Heart left ventricle (tissue), 16 donors: Measurements from ENCODE around the gene SLC35A1. TPM values are rescaled to one million over a fixed set of nuclear protein-coding genes. Genes with fewer than 3 reads are reported as not detected.

Experiments
- ATAC-seq, 4 donors: fragments of 200-7000 bp; cut with Tn5 transposase; one replicate each; pipeline ENCODE4 v1.9.1; 2020 to 2022; ENCODE audit warnings: moderate library complexity in 4 of 4, mild to moderate bottlenecking in 3 of 4, moderate number of reproducible peaks in 1 of 4
- DNase-seq, 5 donors: peaks; one replicate each; pipeline ENCODE4 v3.0.0-alpha.2; 2020
- H3K27ac ChIP-seq, 12 donors: fragments of 200-600 bp; sonication (generic) in 4 of 12; one replicate each; pipeline versions ENCODE4 v1.5.0 to v1.8.0; 2016 to 2022; ENCODE audit warnings: mild to moderate bottlenecking in 2 of 12
- H3K27me3 ChIP-seq, 9 donors: fragments of 200-600 bp; sonication (generic) in 2 of 9; one replicate each; pipeline versions ENCODE4 v1.5.1 to v1.8.0; 2016 to 2022; ENCODE audit warnings: mild to moderate bottlenecking in 3 of 9
- H3K36me3 ChIP-seq, 9 donors: fragments of 200-600 bp; sonication (generic) in 2 of 9; one replicate each; pipeline versions ENCODE4 v1.5.0 to v1.8.0; 2018 to 2022; ENCODE audit warnings: mild to moderate bottlenecking in 2 of 9
- H3K4me1 ChIP-seq, 12 donors: fragments of 200-600 bp; sonication (generic) in 4 of 12; one replicate each; pipeline versions ENCODE4 v1.5.0 to v1.8.0; 2016 to 2022; ENCODE audit warnings: mild to moderate bottlenecking in 3 of 12
- H3K4me3 ChIP-seq, 12 donors: fragments of 200-600 bp; sonication (generic) in 4 of 12; one replicate each; pipeline versions ENCODE4 v1.5.0 to v1.8.0; 2017 to 2022; ENCODE audit warnings: mild to moderate bottlenecking in 9 of 12, moderate library complexity in 4 of 12
- H3K9me3 ChIP-seq, 12 donors: fragments of 200-600 bp; sonication (generic) in 4 of 12; one replicate each; pipeline versions ENCODE4 v1.5.0 to v1.8.0; 2016 to 2022; ENCODE audit warnings: mild to moderate bottlenecking in 1 of 12
- POLR2A ChIP-seq, 2 donors: fragments of 450-650 bp; IDR thresholded peaks; one replicate each; pipeline ENCODE4 v1.6.1; 2017; ENCODE audit warnings: antibody characterized with exemption in 2 of 2, mild to moderate bottlenecking in 2 of 2, moderate library complexity in 2 of 2
- WGBS, 4 donors: extraction: QIAGEN DNeasy Blood & Tissue Kit in 2 of 4; methylation state at CpG; one replicate each; pipeline versions ENCODE4 v1.1.5 to v1.1.7; 2013 to 2018; 5-methylcytosine and 5-hydroxymethylcytosine counted together
- intact Hi-C, 10 donors: fragments of 100-400 bp; cut with DNase I; formaldehyde crosslinking; loops; one replicate each; pipeline versions ENCODE4 v1.11.1 to v1.14.2; 2022
- polyA plus RNA-seq, 2 donors: library from polyadenylated mRNA; stranded (reverse); fragments of 200-250 nt; gene quantifications; one replicate each; pipeline ENCODE4 v1.2.3, GENCODE V29; 2013
- total RNA-seq, 9 donors: library from RNA; depleted of rRNA in 2 of 9; stranded (reverse); fragments of >200 nt in 2 of 9; fragmentation: NEBNext Ultra II Directional in 3 of 9; extraction: Animal tissue kit (Norgen Biotek cat#: 25700) in 3 of 9; gene quantifications; one replicate each; pipeline versions ENCODE4 v1.1.0 to v1.2.4, GENCODE V29; 2016 to 2023
- TF ChIP-seq, protein P1 (sequence below), 12 donors: fragments of 200-600 bp; sonication (generic) in 4 of 12; IDR thresholded peaks; one replicate each; pipeline versions ENCODE4 v1.5.0 to v1.8.0; 2018 to 2022; ENCODE audit warnings: antibody characterized with exemption in 12 of 12, mild to moderate bottlenecking in 5 of 12
- donor health status: ischemic (EF 13 %, LVEDD 7.1; RV severe dilation, severe dysfunction).
- donor health status: healthy with polysubstance abuse.
- donor health status: DM: no; HTN: yes; CAD: no.
- donor health status: DM: no; HTN: no; CAD: no.
- donor health status: ischemic (EF 25% LVEDD 6.9; RV normal size, moderate dysfunction).
- donor health status: ischemic (EF 25% LVEDD 5.7; RV mildly dilated, moderate dysfunction).
- donor health status: healthy.
- donor health status: DM: yes; HTN: yes; CAD: no.
- donor health status: ischemic (EF 35%, LVEDD 5.7; RV mildly dilated, moderate dysfunction).
- donor health status: nonischemic (EF 11% LVEDD 7.7; RV severe dilation, severe dysfunction).
- donor health status: DM: yes; HTN: yes; CAD: no.
- donor health status: PGD.
- donor health status: ischemic (EF 29% LVEDD 5.4; RV normal size, mild dysfunction).
- donor health status: nonischemic (EF 23%, LVEDD 6.1; RV moderate dilation, normal function).

The SLC35A1 gene
- total and polyA plus RNA-seq, 11 donors = 6.3 to 13.9 (median 9.8) TPM

GRCh38 chr6:87514831-87515230 is 42.1 kb downstream of the SLC35A1 start:
- H3K4me1 ChIP-seq = no peaks in the 10 kb centered on the region
- intact Hi-C loops = no loop called here
- H3K4me3 ChIP-seq = no peak overlapping the region
- no peaks in the 10 kb centered on the region for H3K9me3 ChIP-seq
- ATAC-seq (no peak), DNase-seq (no peak)
- TF ChIP-seq POLR2A (IDR thresholded peaks at IDR 0.05) = no peak
- TF ChIP-seq, protein P1, sequence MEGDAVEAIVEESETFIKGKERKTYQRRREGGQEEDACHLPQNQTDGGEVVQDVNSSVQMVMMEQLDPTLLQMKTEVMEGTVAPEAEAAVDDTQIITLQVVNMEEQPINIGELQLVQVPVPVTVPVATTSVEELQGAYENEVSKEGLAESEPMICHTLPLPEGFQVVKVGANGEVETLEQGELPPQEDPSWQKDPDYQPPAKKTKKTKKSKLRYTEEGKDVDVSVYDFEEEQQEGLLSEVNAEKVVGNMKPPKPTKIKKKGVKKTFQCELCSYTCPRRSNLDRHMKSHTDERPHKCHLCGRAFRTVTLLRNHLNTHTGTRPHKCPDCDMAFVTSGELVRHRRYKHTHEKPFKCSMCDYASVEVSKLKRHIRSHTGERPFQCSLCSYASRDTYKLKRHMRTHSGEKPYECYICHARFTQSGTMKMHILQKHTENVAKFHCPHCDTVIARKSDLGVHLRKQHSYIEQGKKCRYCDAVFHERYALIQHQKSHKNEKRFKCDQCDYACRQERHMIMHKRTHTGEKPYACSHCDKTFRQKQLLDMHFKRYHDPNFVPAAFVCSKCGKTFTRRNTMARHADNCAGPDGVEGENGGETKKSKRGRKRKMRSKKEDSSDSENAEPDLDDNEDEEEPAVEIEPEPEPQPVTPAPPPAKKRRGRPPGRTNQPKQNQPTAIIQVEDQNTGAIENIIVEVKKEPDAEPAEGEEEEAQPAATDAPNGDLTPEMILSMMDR (IDR thresholded peaks at IDR 0.05) = no peak
- H3K27ac ChIP-seq = no peak overlapping the region
- no peaks in the 10 kb centered on the region for H3K27me3 ChIP-seq
- 30 to 53% (median 49%) methylated on average over 2 of the region's 2 CpGs for WGBS, 4 donors
- peaks cover 0 to 100% (median 96%) of the 10 kb centered on the region in 9 donors for H3K36me3 ChIP-seq

DNA sequence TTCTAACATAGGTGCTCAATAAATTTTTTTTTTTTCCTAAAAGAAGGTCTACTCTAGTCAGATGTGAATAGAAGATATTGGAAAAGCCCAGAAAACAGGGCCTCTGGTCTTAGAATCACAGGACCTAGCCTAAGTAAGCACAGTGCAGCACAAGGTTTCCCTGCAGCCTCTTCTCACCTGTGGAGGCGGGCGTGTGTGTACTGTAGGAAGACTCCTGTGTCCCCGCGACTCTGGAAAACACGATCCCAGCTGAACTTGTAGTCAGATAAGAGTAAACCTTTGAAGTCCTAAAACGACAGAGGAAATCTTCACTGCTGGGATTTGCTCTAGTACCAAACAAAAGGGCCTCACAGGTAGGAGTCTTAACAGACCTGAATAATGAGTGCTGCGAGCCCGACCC is 45.7 kb downstream of the SLC35A1 start:
- H3K27me3 ChIP-seq = no peaks in the 10 kb centered on the region
- no peaks in the 10 kb centered on the region for H3K9me3 ChIP-seq
- no peak for TF ChIP-seq POLR2A (IDR thresholded peaks at IDR 0.05)
- TF ChIP-seq, protein P1 (IDR thresholded peaks at IDR 0.05) = no peak
- intact Hi-C loops = no loop called here
- no peak overlapping the region for H3K27ac ChIP-seq
- H3K4me3 ChIP-seq = no peak overlapping the region
- no peak for DNase-seq
- no peaks in the 10 kb centered on the region for H3K4me1 ChIP-seq
- whole genome bisulfite sequencing, 4 donors = 74 to 87% (median 85%) methylated on average over 8 of the region's 8 CpGs
- H3K36me3 ChIP-seq = peaks cover 0 to 90% (median 80%) of the 10 kb centered on the region in 9 donors
- ATAC-seq = no peak

DNA sequence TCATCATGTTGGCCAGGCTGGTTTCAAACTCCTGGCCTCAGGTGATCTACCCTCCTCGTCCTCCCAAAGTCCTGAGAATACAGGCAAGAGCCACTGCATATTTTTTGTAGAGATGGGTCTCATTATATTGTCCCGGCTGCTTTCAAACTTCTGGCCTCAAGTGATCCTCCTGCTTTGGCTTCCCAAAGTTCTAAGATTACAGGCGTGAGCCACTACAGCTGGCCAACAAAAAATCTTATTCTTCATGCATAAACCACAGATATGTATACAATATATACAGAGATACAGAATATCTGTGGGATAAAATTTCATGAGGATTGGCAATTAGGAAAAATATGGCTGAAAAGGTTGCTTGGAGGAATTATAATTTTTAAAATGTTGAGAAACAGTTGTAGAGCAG is 49.9 kb downstream of the SLC35A1 start:
- Histone ChIP-seq H3K9me3 (no peaks in the 10 kb centered on the region), H3K27ac (no peak overlapping the region), H3K27me3 (no peaks in the 10 kb centered on the region), H3K4me3 (no peak overlapping the region), H3K36me3 (peaks cover 0 to 82% (median 56%) of the 10 kb centered on the region in 9 donors), H3K4me1 (peaks cover 0 to 8% (median 0%) of the 10 kb centered on the region in 12 donors)
- TF ChIP-seq, protein P1 (IDR thresholded peaks at IDR 0.05) = no peak
- TF ChIP-seq POLR2A (IDR thresholded peaks at IDR 0.05) = no peak
- intact Hi-C loops = no loop called here
- ATAC-seq (no peak), DNase-seq (no peak)
- WGBS, 4 donors = 94 to 97% (median 96%) methylated on average over 3 of the region's 3 CpGs

- Histone ChIP-seq H3K27me3 (no peaks in the 10 kb centered on the region), H3K27ac (no peak overlapping the region), H3K4me1 (peaks cover 0 to 12% (median 0%) of the 10 kb centered on the region in 12 donors), H3K36me3 (peaks cover 0 to 65% (median 46%) of the 10 kb centered on the region in 9 donors), H3K4me3 (no peak overlapping the region), H3K9me3 (no peaks in the 10 kb centered on the region)
- ATAC-seq (no peak), DNase-seq (no peak)
- no peak for TF ChIP-seq POLR2A (IDR thresholded peaks at IDR 0.05)
- TF ChIP-seq, protein P1 (IDR thresholded peaks at IDR 0.05) = no peak
- 91 to 98% (median 96%) methylated on average over 1 of the region's 1 CpG for WGBS, 4 donors
- intact Hi-C loops = no loop called here
Measured at GRCh38 chr6:87529221-87529620, 56.4 kb downstream of the SLC35A1 start.
